NCI-H1105 treated with DMSO at 0.1 percent for 48 hours (cell line): ENCODE measurements around the gene TSPYL1.
"Not testable (repeated sequence)": the region's sequence is repeated elsewhere in the genome, so short reads cannot be mapped to it uniquely, and the experiment has no call there.

Experiments
- DNase-seq: peaks from one replicate; lab custom pipeline; 2025; lab: John Stamatoyannopoulos, UW

Gene TSPYL1

GRCh38 chr6:116292553-116292952 lies 12.8 kb upstream of the TSPYL1 start:
- no peak for DNase-seq

GRCh38 chr6:116291701-116292396 lies 12.1 kb upstream of the TSPYL1 start:
- DNase-seq, result no peak

GRCh38 chr6:116290799-116291198 lies 11.1 kb upstream of the TSPYL1 start:
- DNase-seq, result no peak

GRCh38 chr6:116289876-116290275 lies 10.1 kb upstream of the TSPYL1 start:
- DNase-seq, result no peak

GRCh38 chr6:116287689-116288282 lies 8.1 kb upstream of the TSPYL1 start:
- peak; percentile 76 for DNase-seq

- DNase-seq, result no peak
Measured at GRCh38 chr6:116286773-116287358, 7.1 kb upstream of the TSPYL1 start.

GRCh38 chr6:116284984-116285383 lies 5.3 kb upstream of the TSPYL1 start:
- not testable (repeated sequence) for DNase-seq

GRCh38 chr6:116283191-116283590 lies 3.5 kb upstream of the TSPYL1 start:
- DNase-seq, result no peak

GRCh38 chr6:116282698-116283097 lies 3.0 kb upstream of the TSPYL1 start:
- no peak for DNase-seq

- no peak for DNase-seq
Measured at GRCh38 chr6:116280933-116281316, 1.2 kb upstream of the TSPYL1 start.

GRCh38 chr6:116280161-116280932 lies 617 bp upstream of the TSPYL1 start:
- DNase-seq, result peak; percentile 34

GRCh38 chr6:116278854-116279231 lies 887 bp downstream of the TSPYL1 start:
- DNase-seq, result peak; percentile 41

GRCh38 chr6:116278481-116278829 lies 1.3 kb downstream of the TSPYL1 start:
- no peak for DNase-seq

- no peak for DNase-seq
Measured at GRCh38 chr6:116277124-116277523, 2.6 kb downstream of the TSPYL1 start.

GRCh38 chr6:116271149-116271708 lies 8.5 kb downstream of the TSPYL1 start:
- DNase-seq, result no peak

GRCh38 chr6:116268589-116269293 lies 11.0 kb downstream of the TSPYL1 start:
- DNase-seq, result peak; percentile 88

- DNase-seq, result no peak
Measured at GRCh38 chr6:116267836-116268588, 11.7 kb downstream of the TSPYL1 start.

GRCh38 chr6:116266803-116267202 lies 12.9 kb downstream of the TSPYL1 start:
- no peak for DNase-seq

- peak; percentile 69 for DNase-seq
Measured at GRCh38 chr6:116265041-116265829, 14.5 kb downstream of the TSPYL1 start.

GRCh38 chr6:116263353-116263752 lies 16.4 kb downstream of the TSPYL1 start:
- DNase-seq, result no peak
